H1 (cell line): ENCODE data around the gene MYL7. TPM values are rescaled to one million over a fixed set of nuclear protein-coding genes. Genes with fewer than 3 reads are reported as not detected.
A peak's percentile ranks its signal among the peaks of the same experiment; 100 is the strongest.

ENCODE experiments used
- CTCF ChIP-seq, 3 experiments: IDR thresholded peaks; 1 replicate in 2 of 3; 2 replicates in 1 of 3; pipeline versions ENCODE4 v1.5.1 to v1.6.1; 2011; ENCODE audit warnings: low read length in 3 of 3, mild to moderate bottlenecking in 3 of 3, inconsistent platforms in 2 of 3, low read depth in 1 of 3, moderate library complexity in 1 of 3; ENCODE audit not compliant: insufficient read depth in 1 of 3; ENCODE audit errors: control extremely low read depth in 1 of 3
- HDAC6 ChIP-seq: IDR thresholded peaks from one replicate; pipeline ENCODE4 v1.7.1; 2012; ENCODE audit warnings: low read depth, mild to moderate bottlenecking, inconsistent platforms, low read length, moderate library complexity
- POU5F1 ChIP-seq: IDR thresholded peaks from 2 replicates; pipeline ENCODE4 v1.6.1; 2011; ENCODE audit warnings: low read depth, mild to moderate bottlenecking, low read length, moderate library complexity
- SP2 ChIP-seq: IDR thresholded peaks from 2 replicates; pipeline ENCODE4 v1.6.1; 2012; ENCODE audit warnings: mild to moderate bottlenecking, low read length, inconsistent platforms
- polyA plus RNA-seq, 7 experiments: library from polyadenylated mRNA; depleted of rRNA in 3 of 7; stranded (reverse) in 5 of 7; unstranded in 2 of 7; fragments of >200 nt in 5 of 7; fragments of 200-250 nt in 2 of 7; gene quantifications; 1 replicate in 5 of 7; 2 replicates in 1 of 7; 4 replicates in 1 of 7; pipeline versions ENCODE4 v1.2.1 to v1.2.3, GENCODE V29; 2011 to 2013; ENCODE audit warnings: missing spikeins in 2 of 7, mixed read lengths in 2 of 7
- total RNA-seq: library from RNA; stranded (reverse); fragmentation: NEBNext Ultra II Directional; extraction: Animal tissue kit (Norgen Biotek cat#: 25700); gene quantifications from 2 replicates; pipeline ENCODE4 v1.2.1, GENCODE V29; 2021

MYL7 gene
- total and polyA plus RNA-seq, 2 of the 8 experiments (the other 6 are each of a cell fraction or from before 2014, with no cell fraction given) = 3.3 to 3.4 TPM

GRCh38 chr7:44123190-44124003, 17.7 kb downstream of the MYL7 start, which contains the start of gene POLD2 (continued):
- TF ChIP-seq CTCF (IDR thresholded peaks at IDR 0.05; ENCODE audit: control extremely low read depth in 1 of 3, insufficient read depth in 1 of 3, low read depth in 1 of 3, low read length in 3 of 3) (no peak), SP2 (peak; percentile 16; the same call in 1 of the 2 replicates), POU5F1 (no peak), HDAC6 (no peak)
